ENCODE measurements around the gene IFT27.
"Not testable (repeated sequence)": the region's sequence is repeated elsewhere in the genome, so short reads cannot be mapped to it uniquely, and the experiment has no call there.

Gene IFT27

DNA sequence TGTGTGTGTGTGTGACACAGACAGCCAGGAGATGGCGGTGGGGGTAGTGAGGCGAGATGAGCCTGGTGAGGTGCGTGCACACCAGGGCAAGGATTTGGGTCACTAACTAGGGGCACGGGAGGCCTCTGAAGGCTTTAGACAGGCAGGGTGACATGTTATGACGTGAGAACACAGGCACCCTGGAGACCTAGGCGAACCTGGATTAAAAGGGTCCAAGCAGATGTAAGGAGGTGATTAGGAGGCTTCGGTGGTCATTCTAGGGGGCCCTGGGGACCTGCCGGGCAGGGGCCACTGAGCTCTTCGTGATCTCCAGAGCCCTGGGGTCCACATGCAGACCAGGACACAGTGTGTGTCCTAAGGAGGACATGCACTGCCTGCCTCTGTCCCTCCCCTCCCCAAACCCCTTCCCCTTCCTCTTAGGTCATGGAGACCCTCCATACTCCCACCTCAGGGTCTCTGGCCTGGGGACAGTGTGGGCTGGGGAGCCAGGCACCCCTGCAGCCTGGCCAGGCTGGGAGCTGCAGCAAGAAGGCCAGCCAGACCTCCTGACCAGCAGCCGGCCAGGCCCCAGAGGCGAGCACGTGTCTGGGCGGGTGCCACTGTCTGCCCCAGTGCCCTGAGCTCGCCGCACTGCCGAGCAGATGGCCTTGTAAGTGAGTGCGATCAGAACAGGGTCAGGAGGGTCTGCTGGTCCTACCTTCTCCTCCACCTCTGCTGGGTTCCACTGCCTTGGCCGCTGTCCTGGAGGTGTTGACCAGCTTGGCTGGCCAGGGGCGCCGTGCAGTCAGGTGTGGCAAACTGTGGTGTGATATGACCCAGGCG lies 32.1 kb downstream of the IFT27 start:
- no peak for DNase-seq (ENCODE audit: low spot score)

DNA sequence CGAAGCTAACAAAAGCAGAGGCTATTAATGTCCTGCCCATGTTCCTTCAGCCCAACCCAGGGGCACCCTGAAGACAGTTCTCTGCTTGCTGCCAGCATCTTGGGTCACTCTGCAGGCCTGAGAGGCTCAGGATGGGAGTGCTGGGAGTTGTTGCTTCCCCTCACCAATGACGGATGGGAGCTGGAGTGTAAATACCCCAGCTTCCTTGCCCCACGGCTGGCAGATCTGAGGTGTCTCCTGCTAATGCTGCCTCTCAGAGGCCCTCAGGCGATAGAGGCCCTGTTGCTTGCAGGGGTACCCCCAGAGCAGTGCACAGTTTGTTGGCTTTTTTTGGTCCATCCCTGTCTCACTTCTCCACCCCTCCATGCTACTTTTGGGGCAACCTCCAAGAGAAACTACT lies 32.9 kb downstream of the IFT27 start:
- no peak for DNase-seq (ENCODE audit: low spot score)

DNA sequence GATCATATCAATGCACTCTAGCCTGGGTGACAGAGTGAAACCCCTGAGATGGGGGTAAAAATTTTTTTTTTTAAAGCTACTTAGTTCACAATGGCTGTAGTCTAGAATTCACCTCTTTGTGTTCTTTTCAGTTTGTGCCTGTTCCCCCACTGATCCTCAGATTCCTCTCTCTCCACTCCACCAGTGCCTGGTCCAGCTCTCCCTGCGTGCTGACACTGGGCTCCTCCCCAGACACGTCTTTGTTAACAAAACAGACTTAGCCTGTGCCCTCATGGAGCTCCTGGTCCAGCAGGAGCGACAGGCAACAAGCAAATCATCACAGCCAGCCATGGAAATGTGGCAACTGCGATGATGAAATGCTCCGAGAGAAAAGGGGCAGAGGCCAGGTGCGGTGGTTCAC lies 34.0 kb downstream of the IFT27 start:
- no peak for DNase-seq (ENCODE audit: low spot score)

DNA sequence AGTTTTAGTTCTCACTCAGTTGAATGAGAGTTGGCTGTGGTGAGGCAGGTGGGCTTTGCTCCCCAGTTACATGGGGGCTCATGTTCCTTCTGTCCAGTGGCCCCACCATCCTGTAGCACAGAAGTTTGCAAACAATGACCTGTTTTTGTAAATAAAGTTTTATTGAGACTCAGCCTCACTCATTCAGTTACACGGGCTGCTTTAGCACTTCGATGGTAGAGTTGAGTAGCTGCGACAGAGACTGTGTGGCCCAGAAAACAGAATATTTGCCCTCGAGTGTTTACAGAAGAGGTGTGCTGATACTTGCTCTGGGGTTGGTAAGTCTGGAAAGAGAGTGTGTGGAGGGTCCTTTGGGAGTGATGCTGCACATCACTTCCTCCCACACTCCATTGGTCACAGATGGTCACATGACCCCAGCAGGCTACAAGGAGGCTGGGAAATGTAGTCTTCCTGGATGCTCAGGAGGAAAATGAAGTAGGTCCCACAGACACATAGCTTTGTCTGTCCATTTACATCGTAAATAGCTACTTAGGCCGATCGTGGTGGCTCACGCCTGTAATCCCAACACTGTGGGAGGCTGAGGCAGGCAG lies 34.6 kb downstream of the IFT27 start:
- DNase-seq (ENCODE audit: low spot score): no peak

DNA sequence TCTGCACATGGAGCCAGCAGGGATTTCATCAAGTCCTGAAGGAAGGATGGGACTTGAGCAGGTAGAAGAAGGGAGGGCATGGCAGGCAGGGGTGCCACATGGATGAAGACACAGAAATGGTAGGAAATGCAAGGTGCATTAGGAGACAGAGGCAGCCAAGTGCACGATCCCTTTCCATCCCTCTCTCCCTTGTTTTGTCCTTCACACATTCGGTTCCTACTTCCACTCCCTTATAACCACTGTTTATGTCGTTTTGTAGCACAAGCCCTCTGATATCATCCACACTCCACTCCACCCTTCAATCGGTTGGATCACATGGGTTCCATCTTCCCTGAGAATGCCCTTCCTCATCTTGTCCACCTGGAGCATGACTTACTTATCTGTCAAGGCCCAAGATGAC lies 35.2 kb downstream of the IFT27 start:
- no peak for DNase-seq (ENCODE audit: low spot score)

DNA sequence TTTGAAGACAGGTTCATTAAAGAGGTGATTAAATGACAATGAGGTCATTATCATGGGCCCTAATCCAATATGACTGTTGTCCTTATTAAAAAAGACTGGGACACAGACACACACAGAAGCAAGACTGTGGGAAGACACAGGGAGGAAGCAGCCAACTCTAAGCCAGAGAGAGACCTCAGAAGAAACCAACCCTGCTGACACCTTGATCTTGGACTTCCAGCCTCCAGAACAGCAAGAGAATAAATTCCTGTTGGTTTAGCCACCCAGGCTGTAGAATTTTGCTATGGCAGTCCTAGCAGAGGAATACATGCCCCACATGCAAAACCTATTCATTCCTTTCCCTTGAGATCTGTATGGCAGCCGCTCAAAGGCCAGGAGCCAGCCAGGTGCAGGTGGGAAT lies 36.7 kb downstream of the IFT27 start:
- DNase-seq (ENCODE audit: low spot score): no peak

DNA sequence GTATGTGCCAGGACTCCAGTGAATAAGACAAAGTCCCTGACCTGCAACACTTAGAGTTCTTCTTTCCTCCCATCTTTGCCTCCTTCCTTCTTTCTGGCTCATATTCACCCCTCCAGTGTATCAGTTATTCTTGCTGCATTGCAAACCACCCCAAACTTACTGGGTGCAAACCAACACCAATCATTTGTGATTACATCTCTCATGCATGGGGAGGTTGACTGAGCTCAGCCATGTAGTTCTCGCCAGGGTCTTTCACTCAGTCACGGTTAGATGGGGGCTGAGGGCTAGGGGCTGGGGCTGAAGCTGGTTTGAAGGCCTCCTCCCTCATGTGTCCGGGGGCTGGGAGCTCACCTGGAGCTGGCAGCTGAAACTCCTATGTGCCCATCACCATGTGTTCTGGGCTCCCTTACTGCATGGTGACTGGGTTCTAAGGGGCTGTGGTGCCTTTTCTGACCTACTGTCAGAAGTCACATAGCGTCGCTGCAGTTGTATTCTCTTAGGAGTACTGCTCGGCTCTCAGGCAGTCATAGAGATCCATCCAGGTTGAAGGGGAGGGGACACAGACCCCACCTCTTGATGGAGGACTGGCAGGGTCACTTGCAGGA lies 37.4 kb downstream of the IFT27 start:
- DNase-seq (ENCODE audit: low spot score): no peak

DNA sequence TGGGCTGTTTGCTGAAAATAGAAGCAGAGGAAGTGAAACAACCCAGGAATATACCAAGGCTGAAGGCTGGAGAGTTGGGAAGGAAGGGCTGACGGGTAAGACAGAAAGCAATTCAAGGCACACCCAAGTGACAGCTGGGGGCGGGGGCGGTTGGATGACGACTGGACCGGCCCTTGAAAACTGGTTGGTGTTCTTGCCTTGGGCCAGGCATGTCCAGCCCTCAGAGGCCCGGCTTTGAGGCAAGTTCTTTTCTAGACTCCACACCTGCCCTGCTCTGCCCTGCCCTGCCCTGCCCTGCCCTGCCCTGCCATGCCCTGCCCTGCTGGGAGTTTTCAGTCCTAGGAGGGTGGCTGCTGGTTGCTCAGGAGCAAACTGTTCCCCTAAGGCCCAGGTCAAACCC lies 38.1 kb downstream of the IFT27 start:
- DNase-seq (ENCODE audit: low spot score): no peak

DNA sequence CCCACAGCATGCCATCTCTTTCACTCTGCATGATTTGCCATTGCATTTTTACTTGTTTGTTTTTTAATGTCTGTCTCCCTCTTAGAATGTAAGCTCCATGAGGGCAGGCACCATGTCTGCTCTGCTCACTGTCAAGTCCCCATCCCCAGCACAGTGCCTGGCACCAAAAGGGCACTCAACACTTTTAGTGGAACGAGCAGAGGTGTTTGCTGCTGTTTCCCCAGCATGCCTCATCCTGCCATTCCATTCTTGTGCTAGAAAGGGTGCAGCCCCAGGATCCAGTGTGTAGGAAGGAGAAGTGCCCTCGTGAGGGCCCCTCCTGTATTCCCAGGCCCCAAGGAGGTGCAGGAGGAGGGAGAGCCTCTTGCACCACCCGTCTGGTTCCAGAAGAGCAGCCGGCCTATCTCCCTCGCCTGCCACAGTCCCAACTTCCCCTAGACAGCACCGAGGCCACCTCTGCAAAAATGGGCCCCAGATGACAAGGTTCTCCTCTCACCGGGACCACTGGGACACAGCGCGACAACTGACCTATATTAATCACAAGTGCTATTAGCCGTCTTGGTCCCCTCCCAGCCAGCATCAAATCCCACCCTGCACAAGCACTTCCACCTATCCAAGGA lies 39.1 kb downstream of the IFT27 start:
- no peak for DNase-seq (ENCODE audit: low spot score)

DNA sequence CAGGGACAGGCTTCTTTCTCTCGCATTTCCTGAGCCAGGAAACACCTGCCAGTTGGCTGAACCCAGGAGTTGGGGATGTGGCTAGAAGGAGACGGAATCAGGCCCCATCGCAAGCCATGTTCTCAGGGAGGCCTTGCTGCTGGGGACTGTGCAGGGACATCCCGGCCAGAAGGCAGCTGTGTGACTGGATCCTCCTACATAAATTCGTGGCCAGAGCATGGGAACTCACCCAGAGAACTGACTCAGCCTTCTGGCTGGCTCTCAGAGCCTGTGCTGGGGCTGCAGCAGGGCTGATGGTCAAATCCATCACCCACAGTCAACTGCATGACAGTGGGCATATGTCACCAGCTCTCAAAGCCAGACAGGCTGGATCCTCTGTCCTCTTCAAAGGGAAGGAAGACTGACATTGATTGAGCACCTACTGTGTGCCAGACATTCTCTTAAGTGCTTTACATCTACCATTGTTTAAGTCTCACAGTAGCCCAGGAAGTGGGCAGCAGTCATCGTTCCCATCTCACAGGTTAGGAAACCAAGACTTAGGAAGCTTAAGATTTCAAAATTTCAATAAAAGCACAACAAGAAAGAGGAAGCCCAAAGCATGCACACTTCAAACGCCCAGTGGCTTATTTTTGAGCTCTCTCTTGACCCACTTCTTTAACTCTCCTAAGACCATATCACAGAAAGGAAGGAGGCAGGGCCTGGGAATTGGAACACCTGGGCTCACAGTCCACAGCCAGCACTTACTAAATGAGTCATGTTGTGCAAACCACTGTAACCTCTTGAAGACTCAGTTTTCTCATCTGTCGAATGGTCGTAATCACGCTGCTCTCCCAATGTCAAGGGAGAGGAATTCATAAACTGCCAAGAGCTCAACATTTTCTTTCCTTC lies 41.5 kb downstream of the IFT27 start:
- DNase-seq (ENCODE audit: low spot score): no peak

DNA sequence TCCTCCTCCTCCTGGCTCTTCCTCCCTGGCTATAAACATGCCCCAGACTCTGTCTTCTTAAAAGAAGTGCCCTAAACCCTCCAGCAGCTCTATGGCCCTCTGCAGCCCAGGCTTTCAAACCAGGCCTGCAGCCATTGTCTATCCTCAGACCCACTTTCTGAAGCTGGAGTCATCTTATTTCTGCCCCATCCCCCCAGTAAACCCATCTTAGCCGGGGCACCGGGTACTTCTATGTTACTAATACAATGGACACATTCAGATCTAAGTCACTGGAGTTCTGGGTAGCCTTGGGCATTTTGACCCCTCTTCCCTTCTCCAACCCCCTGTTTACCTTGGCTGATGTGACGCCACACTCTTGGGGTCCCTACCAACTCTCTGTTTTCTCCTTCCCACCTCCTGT lies 42.6 kb downstream of the IFT27 start:
- DNase-seq (ENCODE audit: low spot score): no peak

DNA sequence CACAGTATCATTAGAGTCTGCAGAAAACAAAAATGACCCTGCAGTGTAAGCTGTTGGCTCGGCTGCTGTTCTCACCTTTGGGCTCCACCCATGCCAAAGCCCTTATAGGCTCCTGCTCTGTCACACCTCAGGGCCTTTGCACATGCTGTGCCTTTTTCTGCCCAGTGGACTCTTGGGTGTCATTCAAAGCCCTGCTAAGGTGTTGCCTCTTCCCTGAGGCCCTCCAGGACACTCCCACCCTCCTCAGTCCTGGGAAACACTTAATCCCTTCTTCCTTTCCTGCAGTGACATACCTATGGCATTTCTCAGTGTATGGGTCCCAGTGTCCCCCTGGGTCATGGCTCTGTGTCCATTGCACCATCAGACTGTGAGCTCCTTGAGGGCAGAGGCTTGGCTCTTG lies 43.3 kb downstream of the IFT27 start:
- DNase-seq (ENCODE audit: low spot score): no peak

DNA sequence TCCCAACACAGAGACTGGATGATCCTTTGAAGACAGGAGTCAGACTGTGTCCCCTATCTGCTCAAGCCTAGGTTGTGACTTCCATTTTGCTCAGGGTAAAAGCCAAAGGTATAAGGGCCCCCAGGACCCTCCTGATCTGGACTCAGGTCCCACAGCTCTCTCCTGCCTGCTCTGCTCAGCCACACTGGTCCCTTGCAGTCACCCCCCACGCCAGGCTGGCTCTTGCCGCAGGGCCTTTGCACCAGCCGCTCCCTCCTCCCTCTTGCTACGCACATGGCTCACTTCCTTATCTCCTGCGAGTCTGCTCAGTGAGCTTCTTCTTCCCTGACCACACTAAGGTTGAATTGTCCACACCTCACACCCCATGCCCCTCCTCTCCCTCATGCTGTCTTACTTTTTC lies 44.0 kb downstream of the IFT27 start:
- DNase-seq (ENCODE audit: low spot score): no peak

DNA sequence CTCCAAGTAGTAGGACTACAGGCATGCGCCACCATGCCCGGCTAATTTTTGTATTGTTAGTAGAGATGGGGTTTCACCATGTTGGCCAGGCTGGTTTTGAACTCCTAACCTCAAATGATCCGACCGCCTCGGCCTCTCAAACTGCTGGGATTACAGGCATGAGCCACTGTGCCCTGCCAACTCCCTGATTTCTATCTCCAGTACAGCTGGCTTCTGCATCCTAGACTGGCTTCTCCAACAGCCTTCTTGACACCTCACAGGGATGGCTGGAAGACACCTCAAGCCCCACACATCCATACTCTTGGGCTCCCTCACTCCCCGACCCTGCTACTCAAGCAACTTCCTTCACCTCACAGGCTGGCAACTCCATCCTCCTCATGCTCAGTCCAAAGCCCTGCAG lies 44.6 kb downstream of the IFT27 start:
- not testable (repeated sequence) for DNase-seq (ENCODE audit: low spot score)

DNA sequence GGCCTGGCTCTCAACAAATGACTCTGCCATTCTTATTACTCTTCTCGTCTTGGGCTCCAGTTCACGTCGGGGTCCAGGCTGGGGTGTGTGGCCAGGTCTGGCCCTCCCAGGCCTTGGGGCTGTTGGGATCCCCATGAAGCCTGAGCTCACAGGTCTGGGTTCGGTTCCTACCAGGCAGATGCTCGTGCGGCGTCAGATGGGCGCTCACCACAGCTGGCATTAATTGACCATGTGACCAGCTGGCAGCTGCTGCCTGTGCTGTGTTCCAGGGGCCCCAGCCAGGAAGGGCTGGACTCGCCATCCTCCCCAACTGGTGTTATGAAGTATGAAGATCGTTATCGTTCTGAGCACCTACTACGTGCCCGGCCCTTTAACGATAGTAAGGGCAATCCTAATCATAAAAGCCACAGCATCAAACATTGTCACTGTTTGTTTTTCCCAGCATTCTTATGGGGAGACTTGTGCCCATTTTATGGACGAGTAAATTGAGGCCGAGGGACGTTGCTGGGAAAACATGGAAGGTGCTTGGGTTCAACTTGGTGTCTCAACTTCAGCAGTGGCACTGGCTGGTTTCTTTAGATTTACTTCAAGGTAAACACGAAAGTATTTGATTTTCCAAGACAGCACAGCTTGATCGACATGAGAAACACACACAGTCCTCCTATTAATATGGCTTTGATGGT lies 45.6 kb downstream of the IFT27 start:
- DNase-seq (ENCODE audit: low spot score): no peak

DNA sequence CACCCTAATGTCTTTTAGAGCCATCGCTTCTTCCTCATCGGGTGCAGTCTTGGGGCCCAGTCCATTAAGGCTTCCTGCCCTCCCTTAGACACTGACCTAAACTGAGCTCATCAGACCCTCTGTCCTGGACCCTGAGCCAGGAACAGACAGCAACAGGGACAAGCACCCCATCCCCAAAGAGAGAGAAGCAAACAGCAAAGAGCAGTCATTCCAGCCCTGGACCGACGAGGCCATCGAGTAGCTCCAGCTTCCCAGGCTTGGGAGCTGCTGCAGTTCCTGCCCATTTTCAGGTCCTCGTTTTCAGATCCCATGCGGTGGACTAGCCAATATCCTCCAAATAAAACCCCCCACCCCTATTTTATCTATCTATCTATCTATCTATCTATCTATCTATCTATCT lies 46.6 kb downstream of the IFT27 start:
- DNase-seq (ENCODE audit: low spot score): no peak

DNA sequence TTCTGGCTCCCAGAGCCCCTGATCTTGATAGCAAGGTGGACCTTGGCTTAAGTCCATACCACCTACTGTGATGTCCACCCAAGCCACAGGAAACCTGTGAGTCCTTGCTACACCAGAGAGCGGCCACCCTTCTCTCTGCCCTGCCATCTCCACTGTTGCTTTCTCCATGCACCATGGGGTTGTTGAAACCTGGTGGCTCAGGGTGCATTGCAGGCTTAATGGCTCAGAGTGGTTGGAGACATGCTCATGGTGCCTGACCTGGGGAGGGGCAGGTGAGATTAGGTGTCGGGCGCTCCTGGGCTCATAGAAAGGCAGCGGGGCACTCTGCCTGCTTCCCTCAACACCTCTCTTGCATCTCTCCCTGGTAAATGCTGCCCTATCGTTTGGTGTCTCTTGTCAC lies 47.4 kb downstream of the IFT27 start:
- DNase-seq (ENCODE audit: low spot score): no peak

DNA sequence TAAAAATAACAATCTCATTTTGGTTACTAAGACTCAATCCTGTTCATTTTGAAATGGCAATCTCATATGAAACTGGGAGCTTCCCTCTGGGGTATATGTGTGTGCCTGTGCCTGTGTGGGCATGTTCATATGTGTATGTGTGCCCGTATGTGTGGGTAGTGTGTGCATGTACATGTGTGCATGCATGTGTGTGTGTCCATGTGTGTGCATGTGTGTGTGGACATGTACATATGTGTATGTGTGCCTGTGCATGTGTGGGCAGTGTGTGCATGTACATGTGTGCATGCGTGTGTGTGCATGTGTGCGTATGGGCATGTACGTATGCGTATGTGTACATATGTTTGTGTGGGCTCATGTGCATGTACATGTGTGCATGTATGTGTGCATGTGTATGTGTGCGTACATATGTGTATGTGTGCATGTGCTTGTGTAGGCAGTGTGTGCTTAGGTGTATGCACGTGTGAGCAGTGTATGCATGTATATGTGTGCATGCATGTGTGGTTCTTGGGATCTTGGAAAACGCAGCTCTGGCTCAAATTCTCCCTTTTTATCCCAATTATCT lies 47.9 kb downstream of the IFT27 start:
- no peak for DNase-seq (ENCODE audit: low spot score)

DNA sequence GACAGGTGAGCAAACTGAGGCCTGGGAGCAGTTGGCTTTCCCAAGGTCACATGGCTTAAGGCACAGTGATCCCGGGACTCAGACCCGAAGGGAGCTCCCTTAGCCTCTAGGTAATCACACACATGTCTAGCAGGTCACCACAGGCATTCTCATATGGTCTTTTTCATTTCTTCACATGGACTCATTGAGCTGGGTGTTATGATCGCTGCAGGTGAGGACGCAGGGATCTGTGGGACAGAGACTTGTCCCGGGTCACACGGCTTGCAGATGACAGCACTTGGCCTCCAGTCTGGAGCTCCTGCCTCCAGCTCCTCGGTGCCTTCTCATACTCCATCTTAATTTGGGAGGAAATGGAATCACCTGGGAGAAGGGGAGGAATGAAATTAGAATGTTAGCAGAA lies 48.8 kb downstream of the IFT27 start:
- no peak for DNase-seq (ENCODE audit: low spot score)

DNA sequence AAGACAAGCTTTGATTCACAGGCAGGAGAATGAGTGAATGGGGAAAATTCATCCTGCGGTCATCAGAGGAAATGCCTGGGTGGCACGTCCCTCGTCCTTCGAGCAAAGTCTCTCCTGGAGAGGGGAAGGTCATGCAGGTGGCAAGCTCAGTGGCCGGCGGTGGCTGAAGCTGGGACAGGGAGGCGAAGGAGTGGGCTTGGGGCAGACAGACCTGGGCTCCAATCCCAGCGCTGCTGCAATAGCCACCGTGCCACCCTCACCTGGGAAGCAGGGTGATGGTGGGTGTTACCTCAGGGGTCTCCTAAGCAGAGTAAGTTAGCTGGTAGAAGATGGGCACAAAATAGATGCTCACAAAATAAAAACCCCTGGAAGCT lies 49.9 kb downstream of the IFT27 start:
- DNase-seq (ENCODE audit: low spot score): no peak

DNA sequence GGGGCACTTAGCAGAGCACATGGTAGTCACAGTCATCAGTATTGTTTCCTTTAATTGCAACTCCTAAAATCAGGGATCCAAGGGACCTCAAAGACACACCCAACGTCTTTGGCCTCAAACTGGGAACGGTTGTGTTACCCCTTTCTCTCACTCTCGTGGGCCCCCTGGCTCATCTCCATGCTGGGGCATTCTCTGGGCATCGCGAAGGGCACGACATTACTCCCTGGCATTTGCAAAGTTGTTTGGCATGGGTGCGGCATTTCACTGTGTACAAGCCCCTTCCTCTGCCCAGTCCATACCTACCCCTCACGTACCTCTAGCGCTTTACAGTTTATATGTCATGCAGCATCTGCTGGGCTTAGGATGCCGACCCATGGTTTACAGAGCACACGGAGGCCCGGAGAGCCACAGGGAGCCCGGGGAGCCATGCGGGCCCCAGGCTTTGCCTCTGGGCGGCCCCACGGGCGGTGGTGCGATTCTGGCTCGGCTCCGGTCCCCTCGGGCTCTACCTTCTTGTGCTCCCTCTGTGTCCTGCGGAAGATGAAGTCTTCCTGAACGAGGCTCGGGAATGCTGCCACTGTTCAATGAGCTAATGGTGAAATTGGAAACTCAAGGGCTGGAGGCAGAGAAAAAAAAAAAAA lies 50.4 kb downstream of the IFT27 start:
- no peak for DNase-seq (ENCODE audit: low spot score)
